DOHH2 (cell line): Measurements from ENCODE around the gene PRELP.

ENCODE experiments used
- CTCF ChIP-seq: fragments of 200-600 bp; sonication (generic); IDR thresholded peaks from one replicate; pipeline ENCODE4 v1.5.1; 2014; ENCODE audit warnings: antibody characterized with exemption, mild to moderate bottlenecking, low read depth, low read length; ENCODE audit not compliant: poor library complexity, severe bottlenecking
- EZH2phosphoT487 ChIP-seq: fragments of 200-600 bp; sonication (generic); IDR thresholded peaks from 2 replicates; pipeline ENCODE4 v1.6.1; 2017; ENCODE audit warnings: borderline replicate concordance, mild to moderate bottlenecking, antibody characterized with exemption, low read length, moderate library complexity, mixed read lengths

GRCh38 chr1:203463469-203464062 is 12.0 kb upstream of the PRELP start:
- TF ChIP-seq CTCF (peak; percentile 32), EZH2phosphoT487 (no peak)
